NT2/D1 (cell line): ENCODE results near the gene DTNB.

Experiments used
- SUZ12 ChIP-seq: IDR thresholded peaks from 2 replicates; pipeline ENCODE4 v1.6.1; 2011; ENCODE audit not compliant: insufficient read length, insufficient read depth; ENCODE audit errors: extremely low read depth
- YY1 ChIP-seq: IDR thresholded peaks from 2 replicates; pipeline ENCODE4 v1.6.1; 2011; ENCODE audit not compliant: insufficient read length, insufficient read depth
- ZNF274 ChIP-seq: IDR thresholded peaks from 2 replicates; pipeline ENCODE4 v1.6.1; 2011; ENCODE audit warnings: mild to moderate bottlenecking, low read depth, low read length

DNA sequence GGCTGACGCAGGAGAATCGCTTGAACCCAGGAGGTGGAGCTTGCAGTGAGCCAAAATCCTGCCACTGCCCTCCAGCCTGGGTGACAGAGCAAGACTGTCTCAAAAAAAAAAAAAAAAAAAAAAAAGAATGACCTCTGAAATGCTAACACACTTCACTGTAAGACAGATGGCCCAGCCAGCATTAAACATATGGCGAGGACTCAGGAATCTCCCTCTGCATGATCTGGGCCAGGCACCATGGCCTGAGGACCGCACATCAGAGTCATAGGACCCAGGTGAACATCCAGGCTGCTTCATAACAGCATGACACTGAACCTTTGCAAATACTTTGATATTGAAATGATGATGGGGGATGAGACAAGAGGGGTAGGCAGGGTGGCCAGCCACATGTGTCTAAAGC lies 275.6 kb downstream of the DTNB start:
- no peak for TF ChIP-seq SUZ12
- TF ChIP-seq YY1, result no peak
- no peak for TF ChIP-seq ZNF274
